HCT116 (cell line): Measurements from ENCODE around the gene MCL1.

ENCODE experiments used
- CEBPB ChIP-seq: IDR thresholded peaks from 2 replicates; pipeline ENCODE4 v1.6.1; 2012; ENCODE audit warnings: low read depth
- CTCF ChIP-seq, 3 experiments: fragments of 200-600 bp in 1 of 3; sonication (generic) in 1 of 3; IDR thresholded peaks in 2 of 3; conservative IDR thresholded peaks in 1 of 3; 2 replicates each; pipeline ENCODE4 v1.5.1; 2012 to 2017; ENCODE audit warnings: low read depth in 2 of 3, low read length in 2 of 3, antibody characterized with exemption in 1 of 3, borderline replicate concordance in 1 of 3, control low read depth in 1 of 3, mild to moderate bottlenecking in 1 of 3, mixed read lengths in 1 of 3, mixed run types in 1 of 3, moderate library complexity in 1 of 3; ENCODE audit not compliant: insufficient read depth in 1 of 3
- EZH2 ChIP-seq: fragments of 200-600 bp; sonication (generic); IDR thresholded peaks from 2 replicates; pipeline ENCODE4 v1.6.1; 2017; ENCODE audit warnings: antibody characterized with exemption, mixed run types
- JUND ChIP-seq: IDR thresholded peaks from 2 replicates; pipeline ENCODE4 v1.6.1; 2012
- POLR2A ChIP-seq: IDR thresholded peaks from 2 replicates; pipeline ENCODE4 v1.7.0; 2011; ENCODE audit warnings: borderline replicate concordance; ENCODE audit not compliant: insufficient read depth, insufficient read length; ENCODE audit errors: extremely low read depth
- POLR2AphosphoS5 ChIP-seq: IDR thresholded peaks from 2 replicates; pipeline ENCODE4 v1.6.1; 2011; ENCODE audit warnings: mild to moderate bottlenecking, low read depth, low read length, moderate library complexity
- RAD21 ChIP-seq: IDR thresholded peaks from 2 replicates; pipeline ENCODE4 v1.6.1; 2012; ENCODE audit warnings: low read depth, mild to moderate bottlenecking
- REST ChIP-seq: IDR thresholded peaks from 2 replicates; pipeline ENCODE4 v1.6.1; 2012; ENCODE audit warnings: low read depth
- SP1 ChIP-seq: IDR thresholded peaks from 2 replicates; pipeline ENCODE4 v1.6.1; 2012; ENCODE audit warnings: low read depth
- SRF ChIP-seq: IDR thresholded peaks from 2 replicates; pipeline ENCODE4 v1.6.1; 2012; ENCODE audit warnings: low read depth
- YY1 ChIP-seq: IDR thresholded peaks from 2 replicates; pipeline ENCODE4 v1.6.1; 2011; ENCODE audit warnings: low read length, low read depth, moderate library complexity, mild to moderate bottlenecking; ENCODE audit not compliant: insufficient replicate concordance; ENCODE audit errors: extremely low read depth
- TF ChIP-seq, protein P1 (sequence below): IDR thresholded peaks from 2 replicates; pipeline ENCODE4 v1.6.1; 2012

DNA sequence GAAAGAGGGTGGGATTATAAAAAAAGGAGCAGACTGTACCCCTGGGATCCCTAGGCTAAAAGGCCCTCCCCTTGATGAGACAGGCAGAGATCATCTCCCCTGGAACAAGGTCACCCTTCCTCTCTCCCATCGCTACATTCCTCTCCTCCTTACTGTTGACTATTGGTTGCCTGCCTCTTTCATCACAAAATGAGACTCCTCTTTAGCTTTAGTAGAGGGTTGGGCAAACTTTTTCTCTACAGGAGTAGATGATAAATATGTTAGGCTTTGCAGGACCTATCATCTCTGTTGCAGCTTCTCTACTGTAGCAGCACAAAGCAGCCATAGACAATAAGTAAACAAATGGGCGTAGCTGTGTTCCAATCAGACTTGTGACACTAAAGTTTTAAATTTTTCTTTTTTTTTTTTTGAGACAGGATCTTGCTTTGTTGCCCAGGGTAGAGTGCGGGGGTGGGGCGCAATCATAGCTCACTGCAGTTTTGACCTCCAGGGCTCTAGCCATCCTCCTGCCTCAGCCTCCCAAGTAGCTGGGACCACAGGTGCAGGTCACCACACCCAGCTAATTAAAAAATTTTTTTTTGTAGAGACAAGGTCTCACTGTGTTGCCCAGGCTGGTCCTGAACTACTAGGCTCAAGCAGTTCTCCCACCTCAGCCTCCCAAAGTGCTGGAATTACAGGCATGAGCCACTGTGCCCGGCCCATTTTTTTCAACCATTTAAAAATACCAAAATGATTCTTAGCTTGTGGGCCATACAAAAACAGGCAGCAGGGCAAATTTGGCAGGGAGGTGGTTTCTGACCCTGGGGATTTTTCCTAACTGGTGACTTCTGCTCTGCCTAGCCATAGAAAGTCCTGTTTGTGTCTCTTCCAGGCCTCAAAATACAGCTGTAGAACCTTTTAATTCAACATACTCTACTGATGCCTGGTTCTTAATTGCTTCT, 15.1 kb downstream of the MCL1 start:
- TF ChIP-seq SP1, result no peak
- TF ChIP-seq CTCF (IDR thresholded peaks at IDR 0.05 in 2 of 3, conservative IDR thresholded peaks at IDR 0.05 in 1 of 3; ENCODE audit: borderline replicate concordance in 1 of 3, insufficient read depth in 1 of 3, low read depth in 2 of 3, low read length in 2 of 3), result no peak
- no peak for TF ChIP-seq SRF
- no peak for TF ChIP-seq JUND
- no peak; the same call in 1 of the 2 replicates for TF ChIP-seq POLR2AphosphoS5
- no peak for TF ChIP-seq REST
- no peak for TF ChIP-seq POLR2A
- TF ChIP-seq, protein P1, sequence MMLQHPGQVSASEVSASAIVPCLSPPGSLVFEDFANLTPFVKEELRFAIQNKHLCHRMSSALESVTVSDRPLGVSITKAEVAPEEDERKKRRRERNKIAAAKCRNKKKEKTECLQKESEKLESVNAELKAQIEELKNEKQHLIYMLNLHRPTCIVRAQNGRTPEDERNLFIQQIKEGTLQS, result no peak
- no peak for TF ChIP-seq RAD21
- no peak for TF ChIP-seq YY1
- TF ChIP-seq CEBPB, result no peak
- no peak for TF ChIP-seq EZH2
